ENCODE measurements around the gene NUDT14. TPM values are rescaled to one million over a fixed set of nuclear protein-coding genes. Genes with fewer than 3 reads are reported as not detected.
A peak's percentile ranks its signal among the peaks of the same experiment; 100 is the strongest.

The NUDT14 gene
- total RNA-seq, 2 donors from 2014 or later, result 10.8 to 15.4 TPM

DNA sequence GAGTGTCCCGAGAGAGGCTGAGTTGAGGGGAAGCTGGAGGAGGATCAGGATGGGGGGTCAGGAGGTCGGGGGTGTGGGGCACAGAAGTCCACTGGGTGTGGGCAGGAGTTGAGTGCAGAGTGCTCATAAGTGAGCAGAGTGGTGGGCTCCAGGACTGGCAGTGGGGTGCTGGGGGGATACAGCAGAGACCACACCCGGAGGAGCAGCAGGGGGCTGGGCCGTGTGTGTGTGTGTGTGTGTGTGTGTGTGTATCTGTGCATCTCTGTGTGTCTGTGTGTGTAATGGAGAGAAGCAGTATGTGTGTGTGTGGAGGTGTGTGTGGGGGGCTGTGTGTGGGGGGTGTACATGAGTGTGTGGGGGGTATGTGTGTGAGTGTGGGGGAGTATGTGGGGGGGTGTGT is 4.9 kb upstream of the NUDT14 start:
- no peak for DNase-seq
- peaks cover 5% of the 10 kb centered on the region for H3K4me1 Mint-ChIP-seq
- no peaks in the 10 kb centered on the region for H3K9me3 ChIP-seq (ENCODE audit: control insufficient read depth, low read length, poor library complexity, severe bottlenecking)
- H3K36me3 Mint-ChIP-seq (ENCODE audit: low read depth), result no peaks in the 10 kb centered on the region
- no peak overlapping the region for H3K27ac Mint-ChIP-seq
- no peak overlapping the region for H3K4me3 Mint-ChIP-seq
- no peak for ATAC-seq
- peaks cover 17% of the 10 kb centered on the region for H3K27me3 Mint-ChIP-seq

DNA sequence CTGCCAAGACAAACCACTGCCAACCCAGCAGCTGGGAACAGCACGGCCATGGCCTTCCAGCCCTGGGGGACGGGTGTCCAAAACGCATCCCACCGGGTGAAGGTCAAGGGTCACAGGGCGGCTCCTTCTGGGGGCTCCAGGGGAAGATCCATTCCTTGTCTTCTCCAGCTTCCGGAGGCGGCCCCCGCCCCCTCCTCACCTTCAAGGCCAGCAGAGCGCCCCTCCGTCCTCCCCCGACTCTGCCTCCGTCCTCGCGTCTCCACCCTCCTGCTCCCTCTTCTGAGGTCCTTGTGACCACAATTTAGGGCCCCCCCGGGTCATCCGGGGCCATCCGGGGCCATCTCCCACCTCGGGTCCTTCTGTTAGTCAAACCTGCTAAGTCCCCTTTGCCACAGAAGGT is 3.9 kb upstream of the NUDT14 start:
- H3K27me3 Mint-ChIP-seq, result peaks cover 17% of the 10 kb centered on the region
- ATAC-seq (no peak), DNase-seq (no peak)
- no peak overlapping the region for H3K27ac Mint-ChIP-seq
- no peaks in the 10 kb centered on the region for H3K9me3 ChIP-seq (ENCODE audit: control insufficient read depth, low read length, poor library complexity, severe bottlenecking)
- H3K4me3 Mint-ChIP-seq, result no peak overlapping the region
- H3K4me1 Mint-ChIP-seq, result peaks cover 5% of the 10 kb centered on the region
- H3K36me3 Mint-ChIP-seq (ENCODE audit: low read depth), result no peaks in the 10 kb centered on the region

DNA sequence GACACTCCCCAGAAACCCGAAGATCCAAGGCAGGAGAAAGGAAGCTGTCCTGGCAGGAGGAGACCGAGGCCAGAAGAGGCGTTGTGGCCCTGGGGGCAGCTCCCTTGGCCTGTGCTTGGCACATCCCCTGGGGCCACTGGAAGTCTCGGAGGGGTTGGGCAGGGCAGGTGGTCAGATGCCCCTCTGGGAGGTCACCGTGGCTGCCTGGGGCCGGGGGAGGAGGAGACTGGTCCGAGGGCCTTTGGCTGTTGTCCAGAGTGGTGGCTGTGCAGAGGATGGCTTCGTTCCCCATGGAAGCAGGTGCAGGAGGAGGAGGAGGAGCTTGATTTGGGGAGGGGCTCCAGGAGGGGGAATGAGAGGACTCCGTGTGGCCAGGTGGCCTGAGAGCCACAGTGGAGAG is 3.3 kb upstream of the NUDT14 start:
- DNase-seq, result no peak
- ATAC-seq, result no peak
- no peaks in the 10 kb centered on the region for H3K36me3 Mint-ChIP-seq (ENCODE audit: low read depth)
- no peak overlapping the region for H3K27ac Mint-ChIP-seq
- H3K4me1 Mint-ChIP-seq, result peaks cover 3% of the 10 kb centered on the region
- no peaks in the 10 kb centered on the region for H3K9me3 ChIP-seq (ENCODE audit: control insufficient read depth, low read length, poor library complexity, severe bottlenecking)
- H3K4me3 Mint-ChIP-seq, result no peak overlapping the region
- peaks cover 13% of the 10 kb centered on the region for H3K27me3 Mint-ChIP-seq

DNA sequence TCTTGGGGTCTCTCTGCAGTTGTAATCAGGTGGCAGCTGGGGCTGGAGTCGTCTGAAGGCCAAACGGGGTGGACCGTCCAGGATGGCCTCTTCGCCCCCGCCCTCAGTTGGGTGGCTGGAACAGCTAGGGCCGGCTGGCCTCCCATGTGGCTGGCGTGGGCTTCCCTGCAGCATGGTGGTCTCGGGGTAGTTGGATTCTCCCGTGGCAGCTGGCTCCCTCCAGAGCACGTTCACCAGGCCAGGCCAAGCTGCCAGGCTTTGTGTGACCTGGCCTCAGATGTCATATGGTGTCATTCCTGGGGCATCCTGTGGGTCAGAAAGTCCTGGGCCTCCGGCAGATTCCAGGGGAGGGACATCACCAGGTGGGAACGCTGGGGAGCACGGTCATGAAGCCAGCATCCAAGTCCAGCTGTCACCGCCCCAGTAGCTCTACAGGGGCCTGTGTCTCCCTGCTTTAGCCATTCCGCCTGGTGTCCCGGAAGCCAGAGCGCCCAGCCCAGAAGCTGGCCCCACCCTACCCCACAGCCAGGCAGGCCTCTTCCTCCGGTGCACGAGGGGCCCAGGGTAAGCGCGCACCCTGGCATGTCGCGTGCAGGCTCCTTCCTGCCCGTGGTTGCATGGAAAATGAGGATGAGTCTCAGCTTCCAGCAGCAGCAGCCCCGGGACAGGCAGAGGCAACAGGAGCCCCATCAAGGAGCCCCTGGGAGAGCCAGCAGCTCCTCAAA is 1.3 kb upstream of the NUDT14 start:
- no peak overlapping the region for H3K27ac Mint-ChIP-seq

DNA sequence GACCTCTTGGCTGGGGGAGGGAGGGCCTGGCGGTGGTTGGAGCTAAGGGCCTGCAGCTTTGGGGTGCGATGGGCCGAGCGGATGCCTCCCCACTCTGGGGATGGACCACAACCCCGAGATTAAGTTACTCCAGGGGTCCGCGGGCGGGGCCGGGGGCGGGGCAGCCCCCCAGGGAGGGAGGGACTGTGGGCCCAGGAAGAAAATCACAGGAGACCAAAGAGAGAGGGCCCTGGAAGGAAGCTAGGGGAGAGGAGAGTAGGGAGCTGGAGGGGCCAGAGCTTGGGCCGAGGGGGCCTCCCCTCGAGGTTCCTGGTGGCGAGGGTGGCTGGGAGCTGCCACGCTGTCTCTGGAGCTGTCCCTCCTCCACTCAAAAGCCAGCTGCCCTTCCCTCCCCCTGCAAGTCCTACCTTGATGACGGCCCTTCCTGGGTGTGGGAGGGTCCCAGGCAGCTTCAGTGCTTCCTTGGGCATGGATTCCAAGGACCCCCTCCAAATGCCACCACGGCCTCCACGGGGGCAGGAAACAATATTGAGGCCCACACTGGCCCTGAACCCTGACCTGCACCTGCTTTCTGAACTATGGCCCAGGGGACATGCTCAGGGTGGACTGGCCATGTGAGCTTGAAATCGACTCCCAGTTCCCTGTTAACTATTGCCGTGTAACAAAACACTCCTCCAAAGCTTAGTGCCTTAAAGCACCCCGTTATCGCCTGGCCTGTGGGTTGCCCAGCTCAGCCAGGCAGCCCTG is 610 bp upstream of the NUDT14 start:
- Mint-ChIP-seq H3K27ac (no peak overlapping the region), H3K4me1 (peaks cover 3% of the 10 kb centered on the region)
- DNase-seq, result no peak

More for the DNA sequence above, 1.3 kb upstream of the NUDT14 start:
- DNase-seq, result no peak
- no peaks in the 10 kb centered on the region for H3K9me3 ChIP-seq (ENCODE audit: control insufficient read depth, low read length, poor library complexity, severe bottlenecking)
- H3K27me3 Mint-ChIP-seq, result no peaks in the 10 kb centered on the region
- H3K36me3 Mint-ChIP-seq (ENCODE audit: low read depth), result no peaks in the 10 kb centered on the region
- peak overlapping the region; percentile 41 for H3K4me3 Mint-ChIP-seq
- no peak for ATAC-seq
- H3K4me1 Mint-ChIP-seq, result peaks cover 3% of the 10 kb centered on the region

DNA sequence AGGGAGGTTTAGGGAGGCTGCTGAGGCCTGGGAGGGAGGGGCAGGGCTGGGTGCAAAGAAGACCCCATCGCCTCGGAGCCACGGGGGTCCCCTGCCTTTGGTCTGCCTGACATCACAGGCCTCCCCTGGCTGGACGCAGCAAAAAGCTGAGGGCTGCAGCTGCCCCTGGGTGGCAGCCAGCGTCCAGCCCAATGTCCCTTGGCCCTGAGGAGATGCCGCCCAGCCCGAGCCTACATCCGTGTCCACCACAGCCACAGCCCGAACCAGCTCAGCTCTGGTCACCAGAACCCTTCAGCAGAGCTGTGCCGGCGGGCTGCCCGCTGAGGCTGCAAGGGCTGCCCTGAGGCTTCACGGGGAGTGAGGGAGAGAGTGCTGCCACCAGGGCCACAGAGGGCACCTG is 1.9 kb downstream of the NUDT14 start:
- Mint-ChIP-seq H3K4me1 (peaks cover 13% of the 10 kb centered on the region), H3K36me3 (ENCODE audit: low read depth) (no peaks in the 10 kb centered on the region), H3K27me3 (no peaks in the 10 kb centered on the region), H3K4me3 (no peak overlapping the region), H3K27ac (no peak overlapping the region)
- no peaks in the 10 kb centered on the region for H3K9me3 ChIP-seq (ENCODE audit: control insufficient read depth, low read length, poor library complexity, severe bottlenecking)
- ATAC-seq (no peak), DNase-seq (no peak)

More for the DNA sequence above, 610 bp upstream of the NUDT14 start:
- ATAC-seq, result no peak
- no peaks in the 10 kb centered on the region for H3K36me3 Mint-ChIP-seq (ENCODE audit: low read depth)
- H3K9me3 ChIP-seq (ENCODE audit: control insufficient read depth, low read length, poor library complexity, severe bottlenecking), result no peaks in the 10 kb centered on the region
- H3K4me3 Mint-ChIP-seq, result peak overlapping the region; percentile 41
- H3K27me3 Mint-ChIP-seq, result no peaks in the 10 kb centered on the region

DNA sequence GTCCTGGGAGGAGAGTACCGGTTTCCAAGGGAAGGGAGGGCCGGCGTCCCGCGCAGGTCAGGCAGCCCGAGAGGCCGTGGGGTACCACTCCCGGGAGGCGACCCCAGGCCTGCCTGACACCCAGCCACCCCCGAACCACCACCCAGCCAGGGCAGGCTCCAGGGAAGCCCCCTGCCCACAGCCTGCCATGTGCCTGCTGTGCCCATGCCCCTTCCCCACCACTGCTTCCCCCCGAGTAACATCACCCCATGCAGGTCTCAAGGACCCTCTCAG is 2.3 kb downstream of the NUDT14 start:
- Mint-ChIP-seq H3K4me1 (peaks cover 14% of the 10 kb centered on the region), H3K4me3 (peak overlapping the region; percentile 25), H3K27me3 (no peaks in the 10 kb centered on the region), H3K27ac (no peak overlapping the region), H3K36me3 (ENCODE audit: low read depth) (no peaks in the 10 kb centered on the region)
- DNase-seq (no peak), ATAC-seq (no peak)
- no peaks in the 10 kb centered on the region for H3K9me3 ChIP-seq (ENCODE audit: control insufficient read depth, low read length, poor library complexity, severe bottlenecking)

DNA sequence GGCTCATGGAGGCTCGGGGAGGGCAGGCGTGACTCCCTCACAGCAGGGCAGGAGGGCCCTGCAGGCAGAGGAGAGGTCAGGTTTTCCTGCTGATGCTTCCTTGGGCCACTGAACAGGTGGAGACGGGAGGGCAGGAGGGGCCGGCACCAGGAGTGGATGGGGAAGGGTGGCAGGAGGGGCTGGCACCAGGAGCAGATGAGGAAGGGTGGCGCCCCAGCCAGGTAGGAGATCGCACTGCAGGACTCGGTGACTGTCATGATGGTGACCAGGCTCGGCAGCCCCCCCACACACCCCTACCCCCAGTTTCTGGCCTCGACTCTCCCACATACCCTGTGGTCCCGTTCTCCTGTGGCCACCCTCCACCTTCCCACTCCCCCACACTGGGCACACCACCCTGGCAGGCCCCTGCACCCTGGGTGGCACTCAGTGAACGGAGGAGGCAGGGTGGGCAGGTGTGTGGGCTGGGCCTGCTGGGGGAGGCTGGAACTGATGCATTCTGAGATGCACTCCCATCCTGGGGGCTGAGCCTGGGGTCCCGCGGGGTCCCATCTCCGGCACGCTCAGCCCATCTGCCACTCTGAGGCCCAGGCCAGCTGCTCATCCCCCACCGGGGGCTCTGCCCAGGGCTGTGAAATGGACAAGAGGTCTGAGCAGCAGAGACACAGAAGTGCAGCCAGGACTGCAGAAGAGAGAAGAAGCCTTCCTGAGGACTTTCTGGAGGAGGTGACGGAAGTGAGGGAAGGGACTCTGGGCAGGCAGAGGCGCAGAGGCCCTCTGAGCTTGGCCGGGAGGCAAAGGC is 2.8 kb downstream of the NUDT14 start:
- Mint-ChIP-seq H3K27ac (no peak overlapping the region), H3K4me3 (peak overlapping the region; percentile 25), H3K4me1 (peaks cover 14% of the 10 kb centered on the region), H3K27me3 (no peaks in the 10 kb centered on the region), H3K36me3 (ENCODE audit: low read depth) (no peaks in the 10 kb centered on the region)
- ATAC-seq (no peak), DNase-seq (no peak)
- no peaks in the 10 kb centered on the region for H3K9me3 ChIP-seq (ENCODE audit: control insufficient read depth, low read length, poor library complexity, severe bottlenecking)

DNA sequence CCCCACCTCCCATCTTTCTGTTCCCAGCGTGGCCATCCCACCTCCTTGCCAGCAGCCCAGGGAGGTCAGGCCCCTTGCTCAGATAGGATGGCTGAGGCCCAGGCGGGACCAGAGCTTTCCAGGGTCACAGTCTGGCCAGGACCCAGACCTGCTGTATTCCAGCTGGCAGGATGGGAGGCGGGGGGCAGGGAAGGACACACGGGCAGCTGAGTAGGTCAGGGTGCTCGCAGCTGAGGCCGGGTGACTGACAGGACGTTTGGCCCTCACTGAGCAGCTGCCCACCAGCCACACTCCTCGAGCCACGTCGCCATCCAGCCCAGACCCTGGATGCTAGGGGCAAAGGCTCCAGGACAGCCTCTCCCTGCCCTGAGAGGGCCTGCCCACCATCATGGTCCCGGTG is 4.0 kb downstream of the NUDT14 start:
- Mint-ChIP-seq H3K4me3 (no peak overlapping the region), H3K27me3 (peaks cover under 1% of the 10 kb centered on the region), H3K27ac (no peak overlapping the region), H3K36me3 (ENCODE audit: low read depth) (no peaks in the 10 kb centered on the region), H3K4me1 (peaks cover 11% of the 10 kb centered on the region)
- no peaks in the 10 kb centered on the region for H3K9me3 ChIP-seq (ENCODE audit: control insufficient read depth, low read length, poor library complexity, severe bottlenecking)
- DNase-seq, result no peak
- no peak for ATAC-seq

DNA sequence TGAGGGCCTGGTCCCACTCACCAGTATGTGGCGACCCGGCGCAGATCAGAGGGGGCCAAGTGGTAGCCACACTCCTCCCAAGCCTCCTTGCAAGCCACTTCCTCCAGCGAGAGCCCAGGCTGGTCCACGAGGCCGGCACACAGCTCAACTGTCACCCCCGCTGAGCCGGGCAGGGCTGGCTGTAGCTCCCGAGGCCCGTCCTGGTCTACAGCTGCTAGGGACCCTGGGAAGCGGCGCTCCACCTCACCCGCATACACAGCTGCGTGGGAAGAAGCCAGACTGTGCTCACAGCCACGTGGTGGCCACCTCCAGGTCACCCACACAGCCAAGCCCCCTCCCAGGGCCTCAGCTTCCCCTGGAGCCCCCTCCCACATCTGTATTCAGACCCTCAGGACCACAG is 4.6 kb downstream of the NUDT14 start:
- Mint-ChIP-seq H3K36me3 (ENCODE audit: low read depth) (no peaks in the 10 kb centered on the region), H3K4me3 (no peak overlapping the region), H3K27ac (no peak overlapping the region), H3K4me1 (peaks cover 14% of the 10 kb centered on the region), H3K27me3 (peaks cover 6% of the 10 kb centered on the region)
- DNase-seq (no peak), ATAC-seq (no peak)
- no peaks in the 10 kb centered on the region for H3K9me3 ChIP-seq (ENCODE audit: control insufficient read depth, low read length, poor library complexity, severe bottlenecking)

DNA sequence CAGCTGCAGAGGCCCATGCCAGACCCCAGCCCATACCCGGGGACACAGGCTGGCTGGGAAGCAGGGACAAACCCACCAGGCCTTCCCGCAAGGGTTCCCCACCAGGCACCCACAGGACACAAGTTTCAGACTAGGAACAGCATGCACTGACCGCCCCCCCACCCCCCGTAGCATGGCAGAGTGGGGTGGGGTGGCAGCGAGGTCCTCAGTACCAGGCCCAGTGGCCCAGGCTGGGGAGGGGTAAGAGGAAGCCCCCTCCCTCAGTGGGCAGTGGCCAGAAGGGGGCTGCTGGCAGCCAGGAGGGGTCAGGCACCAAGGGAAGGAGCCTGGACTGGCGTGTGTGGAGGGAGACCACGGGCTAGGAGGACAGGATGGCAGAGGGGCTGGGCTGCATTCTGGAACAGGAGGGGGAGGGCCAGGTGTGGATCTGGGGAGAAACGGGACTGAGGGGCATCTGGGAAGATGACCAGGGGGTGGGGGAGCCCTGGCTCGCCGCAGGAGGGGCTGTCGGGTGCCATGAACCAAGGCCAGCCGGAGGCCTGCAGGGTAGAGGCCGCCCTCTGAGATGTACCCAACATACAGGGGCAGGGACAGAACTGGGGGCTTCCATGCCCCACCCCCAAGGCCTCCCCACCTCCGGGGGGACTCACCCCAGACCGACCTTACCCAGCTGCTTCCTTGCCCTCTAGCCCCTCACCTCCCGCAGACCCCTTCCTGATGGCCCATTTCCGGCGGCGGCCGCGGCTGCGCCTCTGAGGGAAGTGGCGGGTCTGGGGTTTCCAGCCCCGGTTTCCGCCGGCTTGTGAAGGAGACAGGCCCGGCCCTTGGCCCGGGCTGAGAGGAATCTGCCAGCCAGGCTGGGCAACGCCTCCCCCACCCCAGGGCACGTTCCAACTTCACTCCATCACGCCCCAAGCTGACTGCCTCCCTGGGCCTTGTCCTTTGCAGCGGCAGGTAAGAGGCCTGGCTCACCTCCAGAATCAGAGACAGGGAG is 6.9 kb downstream of the NUDT14 start:
- peak overlapping the region; percentile 81 for H3K27ac Mint-ChIP-seq
- H3K4me1 Mint-ChIP-seq, result peaks cover 14% of the 10 kb centered on the region
- ATAC-seq (peak; percentile 74), DNase-seq (peak in 1 of 3 donors; percentile 25)
- H3K36me3 Mint-ChIP-seq (ENCODE audit: low read depth), result no peaks in the 10 kb centered on the region
- H3K4me3 Mint-ChIP-seq, result peak overlapping the region; percentile 25
- H3K9me3 ChIP-seq (ENCODE audit: control insufficient read depth, low read length, poor library complexity, severe bottlenecking), result no peaks in the 10 kb centered on the region
- H3K27me3 Mint-ChIP-seq, result peaks cover 18% of the 10 kb centered on the region

DNA sequence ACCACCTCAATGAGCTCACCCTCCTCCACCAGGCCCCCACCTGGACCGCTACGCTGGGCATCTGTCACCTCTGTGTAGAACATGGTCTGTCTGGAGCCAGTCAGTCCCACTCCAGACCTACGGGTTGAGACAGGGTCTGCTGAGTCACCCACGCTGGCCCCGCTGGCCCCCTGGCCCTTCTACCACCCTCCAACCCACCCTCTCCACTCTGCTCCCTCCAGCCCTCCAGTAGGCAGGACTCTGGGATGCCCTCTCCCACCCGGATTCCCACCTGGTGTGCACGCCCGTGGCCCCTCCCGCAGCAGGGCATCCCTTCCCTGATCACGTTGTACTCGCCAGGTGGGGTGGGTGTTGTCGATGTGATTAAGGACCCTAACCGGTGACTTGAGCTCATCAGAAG is 8.0 kb downstream of the NUDT14 start:
- ATAC-seq (no peak), DNase-seq (no peak)
- H3K27ac Mint-ChIP-seq, result no peak overlapping the region
- no peak overlapping the region for H3K4me3 Mint-ChIP-seq
- H3K27me3 Mint-ChIP-seq, result peaks cover 18% of the 10 kb centered on the region
- H3K4me1 Mint-ChIP-seq, result peaks cover 14% of the 10 kb centered on the region
- H3K9me3 ChIP-seq (ENCODE audit: control insufficient read depth, low read length, poor library complexity, severe bottlenecking), result no peaks in the 10 kb centered on the region
- H3K36me3 Mint-ChIP-seq (ENCODE audit: low read depth), result no peaks in the 10 kb centered on the region

Data from T-helper 17 cell (primary cell).